Neural cell (in vitro differentiated cells): ENCODE results near the gene CAPRIN1.
"Not testable (repeated sequence)": the region's sequence is repeated elsewhere in the genome, so short reads cannot be mapped to it uniquely, and the experiment has no call there.

Source experiments
- CTCF ChIP-seq: fragments of 450-650 bp; IDR thresholded peaks from 2 replicates; pipeline ENCODE4 v1.5.1; 2014; ENCODE audit warnings: antibody characterized with exemption, mild to moderate bottlenecking, moderate library complexity; ENCODE audit not compliant: poor library complexity, severe bottlenecking
- EP300 ChIP-seq: fragments of 450-650 bp; conservative IDR thresholded peaks from 2 replicates; pipeline ENCODE4 v1.6.1; 2014; ENCODE audit warnings: antibody characterized with exemption, mild to moderate bottlenecking, moderate library complexity; ENCODE audit not compliant: poor library complexity, severe bottlenecking
- EZH2 ChIP-seq: fragments of 200-600, 300-800 bp; shearing (Covaris generic), sonication (generic); IDR thresholded peaks from 2 replicates; pipeline ENCODE4 v1.6.1; 2014; ENCODE audit warnings: antibody characterized with exemption, low read length, borderline replicate concordance, mild to moderate bottlenecking; ENCODE audit not compliant: insufficient read depth, poor library complexity, severe bottlenecking
- MXI1 ChIP-seq: fragments of 450-650 bp; conservative IDR thresholded peaks from 2 replicates; pipeline ENCODE4 v1.6.1; 2014; ENCODE audit warnings: antibody characterized with exemption, mild to moderate bottlenecking; ENCODE audit not compliant: poor library complexity, severe bottlenecking
- POLR2AphosphoS5 ChIP-seq: IDR thresholded peaks from 2 replicates; pipeline ENCODE4 v1.6.1; 2012
- RAD21 ChIP-seq: fragments of 450-650 bp; conservative IDR thresholded peaks from 2 replicates; pipeline ENCODE4 v1.6.1; 2014; ENCODE audit warnings: antibody characterized with exemption, mild to moderate bottlenecking, moderate library complexity
- SMC3 ChIP-seq: fragments of 450-650 bp; conservative IDR thresholded peaks from 2 replicates; pipeline ENCODE4 v1.6.1; 2014; ENCODE audit warnings: antibody characterized with exemption, mild to moderate bottlenecking, moderate library complexity; ENCODE audit not compliant: poor library complexity
- TAF1 ChIP-seq: IDR thresholded peaks from 2 replicates; pipeline ENCODE4 v1.6.1; 2012; ENCODE audit warnings: low read depth
- TF ChIP-seq, protein P1 (sequence below): IDR thresholded peaks from 2 replicates; pipeline ENCODE4 v1.6.1; 2012; ENCODE audit warnings: borderline replicate concordance

DNA sequence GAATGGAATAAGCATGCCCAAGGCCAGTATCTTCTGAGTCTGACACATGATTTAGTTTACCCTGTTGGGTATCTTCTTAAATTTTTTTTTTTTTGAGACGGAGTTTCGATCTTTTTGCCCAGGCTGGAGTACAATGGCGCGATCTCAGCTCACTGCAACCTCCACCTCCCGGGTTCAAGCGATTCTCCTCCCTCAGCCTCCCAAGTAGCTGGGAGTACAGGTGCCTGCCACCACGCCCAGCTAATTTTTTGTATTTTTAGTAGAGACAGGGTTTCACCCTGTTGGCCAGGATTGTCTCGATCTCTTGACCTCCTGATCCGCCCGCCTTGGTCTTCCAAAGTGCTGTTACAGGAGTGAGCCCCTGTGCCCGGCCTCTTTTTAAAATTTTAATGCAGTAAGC, 2.8 kb downstream of the CAPRIN1 start:
- not testable (repeated sequence) for TF ChIP-seq EZH2, CTCF, EP300, RAD21, TAF1, SMC3, MXI1, POLR2AphosphoS5
- TF ChIP-seq, protein P1, sequence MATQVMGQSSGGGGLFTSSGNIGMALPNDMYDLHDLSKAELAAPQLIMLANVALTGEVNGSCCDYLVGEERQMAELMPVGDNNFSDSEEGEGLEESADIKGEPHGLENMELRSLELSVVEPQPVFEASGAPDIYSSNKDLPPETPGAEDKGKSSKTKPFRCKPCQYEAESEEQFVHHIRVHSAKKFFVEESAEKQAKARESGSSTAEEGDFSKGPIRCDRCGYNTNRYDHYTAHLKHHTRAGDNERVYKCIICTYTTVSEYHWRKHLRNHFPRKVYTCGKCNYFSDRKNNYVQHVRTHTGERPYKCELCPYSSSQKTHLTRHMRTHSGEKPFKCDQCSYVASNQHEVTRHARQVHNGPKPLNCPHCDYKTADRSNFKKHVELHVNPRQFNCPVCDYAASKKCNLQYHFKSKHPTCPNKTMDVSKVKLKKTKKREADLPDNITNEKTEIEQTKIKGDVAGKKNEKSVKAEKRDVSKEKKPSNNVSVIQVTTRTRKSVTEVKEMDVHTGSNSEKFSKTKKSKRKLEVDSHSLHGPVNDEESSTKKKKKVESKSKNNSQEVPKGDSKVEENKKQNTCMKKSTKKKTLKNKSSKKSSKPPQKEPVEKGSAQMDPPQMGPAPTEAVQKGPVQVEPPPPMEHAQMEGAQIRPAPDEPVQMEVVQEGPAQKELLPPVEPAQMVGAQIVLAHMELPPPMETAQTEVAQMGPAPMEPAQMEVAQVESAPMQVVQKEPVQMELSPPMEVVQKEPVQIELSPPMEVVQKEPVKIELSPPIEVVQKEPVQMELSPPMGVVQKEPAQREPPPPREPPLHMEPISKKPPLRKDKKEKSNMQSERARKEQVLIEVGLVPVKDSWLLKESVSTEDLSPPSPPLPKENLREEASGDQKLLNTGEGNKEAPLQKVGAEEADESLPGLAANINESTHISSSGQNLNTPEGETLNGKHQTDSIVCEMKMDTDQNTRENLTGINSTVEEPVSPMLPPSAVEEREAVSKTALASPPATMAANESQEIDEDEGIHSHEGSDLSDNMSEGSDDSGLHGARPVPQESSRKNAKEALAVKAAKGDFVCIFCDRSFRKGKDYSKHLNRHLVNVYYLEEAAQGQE, result not testable (repeated sequence)
